Glomerular endothelial cell (primary cell): Measurements from ENCODE around the gene IGFLR1. TPM values are rescaled to one million over a fixed set of nuclear protein-coding genes. Genes with fewer than 3 reads are reported as not detected.
"Not testable (repeated sequence)": the region's sequence is repeated elsewhere in the genome, so short reads cannot be mapped to it uniquely, and the experiment has no call there.

ENCODE experiments used
- DNase-seq: peaks from one replicate; pipeline ENCODE4 v3.0.0-alpha.2; 2011; ENCODE audit warnings: low read depth, low spot score; ENCODE audit errors: extremely low read depth
- total RNA-seq: library from RNA; depleted of rRNA; stranded (reverse); fragments of >200 nt; gene quantifications from 2 replicates; pipeline ENCODE4 v1.2.3, GENCODE V29; 2015

The IGFLR1 gene
- total RNA-seq, 1 donor from 2014 or later = 3.2 TPM

DNA sequence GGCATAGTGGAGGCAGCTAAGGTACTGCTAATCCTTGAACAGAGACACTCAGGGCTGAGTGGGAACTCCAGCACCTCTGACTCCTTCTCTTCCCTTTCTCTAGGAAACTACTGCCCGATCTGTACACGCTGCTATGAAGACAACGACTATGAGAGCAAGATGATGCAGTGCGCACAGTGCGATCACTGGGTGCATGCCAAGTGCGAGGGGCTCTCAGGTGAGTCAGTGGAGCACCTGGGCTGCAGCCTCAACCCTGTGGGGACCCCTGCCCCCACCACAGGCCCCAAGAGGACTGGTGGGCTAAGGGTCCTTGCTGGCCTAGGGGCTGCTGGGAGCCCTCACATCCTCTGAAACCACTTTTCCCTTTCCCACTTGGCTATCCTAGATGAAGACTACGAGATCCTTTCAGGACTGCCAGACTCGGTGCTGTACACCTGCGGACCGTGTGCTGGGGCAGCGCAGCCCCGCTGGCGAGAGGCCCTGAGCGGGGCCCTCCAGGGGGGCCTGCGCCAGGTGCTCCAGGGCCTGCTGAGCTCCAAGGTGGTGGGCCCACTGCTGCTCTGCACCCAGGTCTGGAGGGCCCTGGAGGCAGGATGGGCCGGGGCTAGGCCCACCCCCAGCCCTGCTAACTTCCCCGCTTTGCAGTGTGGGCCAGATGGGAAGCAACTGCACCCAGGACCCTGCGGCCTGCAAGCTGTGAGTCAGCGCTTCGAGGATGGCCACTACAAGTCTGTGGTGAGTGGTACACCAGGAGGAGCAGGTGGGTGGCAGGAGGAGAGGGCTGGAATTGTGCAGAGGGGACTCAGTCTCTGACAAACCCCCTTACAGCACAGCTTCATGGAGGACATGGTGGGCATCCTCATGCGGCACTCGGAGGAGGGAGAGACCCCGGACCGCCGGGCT, 14.9 kb downstream of the IGFLR1 start:
- no peak for DNase-seq

DNA sequence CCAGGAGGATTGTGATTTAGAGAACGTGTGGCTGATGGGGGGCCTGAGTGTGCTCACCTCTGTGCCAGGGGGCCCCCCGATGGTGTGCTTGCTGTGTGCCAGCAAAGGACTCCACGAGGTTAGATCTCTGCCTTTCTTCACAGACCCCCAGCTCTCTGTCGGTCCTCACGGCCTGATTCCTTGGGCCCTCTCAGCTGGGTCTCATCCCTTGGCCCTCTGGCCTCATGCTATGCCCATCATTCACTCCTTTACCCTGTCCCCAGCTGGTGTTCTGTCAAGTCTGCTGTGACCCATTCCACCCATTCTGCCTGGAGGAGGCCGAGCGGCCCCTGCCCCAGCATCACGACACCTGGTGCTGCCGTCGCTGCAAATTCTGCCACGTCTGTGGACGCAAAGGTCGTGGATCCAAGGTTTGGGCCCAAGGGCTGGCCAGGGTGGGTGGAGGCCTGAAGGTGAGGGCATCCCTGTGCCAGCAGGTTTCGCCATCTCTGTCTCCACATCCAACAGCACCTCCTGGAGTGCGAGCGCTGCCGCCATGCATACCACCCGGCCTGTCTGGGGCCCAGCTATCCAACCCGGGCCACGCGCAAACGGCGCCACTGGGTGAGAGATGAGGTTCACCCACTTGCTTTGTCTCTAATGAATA, 16.9 kb downstream of the IGFLR1 start:
- no peak for DNase-seq

DNA sequence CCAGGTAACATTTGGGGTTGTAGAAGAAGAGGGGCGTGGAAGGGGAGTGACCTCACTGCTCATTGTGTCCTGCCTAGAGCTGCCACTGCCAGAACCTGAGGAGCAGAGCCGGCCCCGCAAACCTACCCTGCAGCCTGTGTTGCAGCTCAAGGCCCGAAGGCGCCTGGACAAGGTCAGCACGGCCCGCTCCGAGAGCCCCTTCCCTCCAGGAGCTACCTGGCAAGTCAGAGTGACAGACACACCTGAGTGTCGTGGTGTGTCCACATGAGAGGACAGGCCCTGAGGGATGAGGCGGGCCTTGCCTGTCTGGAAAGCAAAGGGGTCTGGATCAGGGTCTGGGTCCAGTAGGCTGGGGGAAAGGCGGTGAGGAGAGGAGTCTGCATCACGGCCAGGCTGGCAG, 17.7 kb downstream of the IGFLR1 start:
- DNase-seq = no peak

DNA sequence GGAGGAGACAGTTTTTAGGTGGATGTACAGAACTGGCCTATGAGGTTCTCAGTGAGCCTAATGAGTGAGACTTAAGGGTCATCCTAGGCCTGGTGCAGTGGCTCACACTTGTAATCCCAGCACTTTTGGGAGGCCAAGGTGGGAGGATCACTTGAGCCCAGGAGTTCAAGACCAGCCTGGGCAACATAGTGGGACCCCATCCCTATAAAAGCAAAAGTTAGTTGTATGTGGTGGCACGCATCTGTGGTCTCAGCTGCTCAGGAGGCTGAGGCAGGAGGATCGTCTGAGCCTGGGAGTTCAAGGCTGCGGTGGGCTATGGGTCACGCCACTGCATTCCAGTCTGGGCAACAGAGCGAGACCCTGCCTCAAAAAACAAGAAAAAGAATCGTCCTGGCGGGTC, 18.1 kb downstream of the IGFLR1 start:
- not testable (repeated sequence) for DNase-seq

DNA sequence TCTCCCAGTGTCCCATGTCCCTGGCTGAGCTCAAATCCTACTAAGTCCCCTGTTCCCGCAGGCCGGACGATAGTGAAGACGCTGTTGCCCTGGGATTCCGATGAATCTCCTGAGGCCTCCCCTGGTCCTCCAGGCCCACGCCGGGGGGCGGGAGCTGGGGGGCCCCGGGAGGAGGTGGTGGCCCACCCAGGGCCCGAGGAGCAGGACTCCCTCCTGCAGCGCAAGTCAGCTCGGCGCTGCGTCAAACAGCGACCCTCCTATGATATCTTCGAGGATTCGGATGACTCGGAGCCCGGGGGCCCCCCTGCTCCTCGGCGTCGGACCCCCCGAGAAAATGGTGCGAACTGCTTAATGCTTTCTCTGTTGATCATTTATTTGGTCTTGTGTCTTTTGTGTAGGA, 18.6 kb downstream of the IGFLR1 start:
- DNase-seq = no peak

DNA sequence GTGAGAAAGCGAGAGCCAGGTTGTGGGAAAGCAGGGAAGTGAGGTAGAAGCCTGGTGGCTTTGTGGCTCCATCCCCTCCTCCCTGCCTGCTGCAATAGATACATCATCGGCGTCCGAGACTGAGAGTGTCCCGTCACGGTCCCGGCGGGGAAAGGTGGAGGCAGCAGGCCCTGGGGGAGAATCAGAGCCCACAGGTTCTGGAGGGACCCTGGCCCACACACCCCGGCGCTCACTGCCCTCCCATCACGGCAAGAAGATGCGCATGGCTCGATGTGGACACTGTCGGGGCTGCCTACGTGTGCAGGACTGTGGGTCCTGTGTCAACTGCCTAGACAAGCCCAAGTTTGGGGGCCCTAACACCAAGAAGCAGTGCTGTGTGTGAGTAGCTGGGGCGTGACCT, 19.4 kb downstream of the IGFLR1 start:
- DNase-seq = no peak

DNA sequence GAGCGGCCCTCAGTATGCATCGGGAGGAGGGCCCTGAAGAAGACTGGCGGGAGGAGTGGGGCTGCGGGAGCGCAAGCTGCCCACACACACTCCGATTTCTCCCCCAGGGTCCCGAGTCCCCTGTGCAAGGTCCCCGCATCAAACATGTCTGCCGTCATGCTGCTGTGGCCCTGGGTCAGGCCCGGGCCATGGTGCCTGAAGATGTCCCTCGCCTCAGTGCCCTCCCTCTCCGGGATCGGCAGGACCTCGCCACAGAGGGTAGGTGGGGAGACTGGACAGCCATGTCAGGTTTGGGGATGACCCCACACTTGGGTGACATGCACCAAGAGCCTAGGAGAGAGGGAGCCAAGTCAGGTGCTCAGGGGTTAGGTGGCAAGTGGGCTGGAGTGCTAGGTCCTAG, 19.8 kb downstream of the IGFLR1 start:
- DNase-seq = no peak

DNA sequence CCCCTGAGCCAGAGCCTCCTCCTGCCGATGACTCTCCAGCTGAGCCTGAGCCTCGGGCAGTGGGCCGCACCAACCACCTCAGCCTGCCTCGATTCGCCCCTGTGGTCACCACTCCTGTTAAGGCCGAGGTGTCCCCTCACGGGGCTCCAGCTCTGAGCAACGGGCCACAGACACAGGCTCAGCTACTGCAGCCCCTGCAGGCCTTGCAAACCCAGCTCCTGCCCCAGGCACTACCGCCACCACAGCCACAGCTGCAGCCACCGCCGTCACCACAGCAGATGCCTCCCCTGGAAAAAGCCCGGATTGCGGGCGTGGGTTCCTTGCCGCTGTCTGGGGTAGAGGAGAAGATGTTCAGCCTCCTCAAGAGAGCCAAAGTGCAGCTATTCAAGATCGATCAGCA, 20.9 kb downstream of the IGFLR1 start:
- no peak for DNase-seq

DNA sequence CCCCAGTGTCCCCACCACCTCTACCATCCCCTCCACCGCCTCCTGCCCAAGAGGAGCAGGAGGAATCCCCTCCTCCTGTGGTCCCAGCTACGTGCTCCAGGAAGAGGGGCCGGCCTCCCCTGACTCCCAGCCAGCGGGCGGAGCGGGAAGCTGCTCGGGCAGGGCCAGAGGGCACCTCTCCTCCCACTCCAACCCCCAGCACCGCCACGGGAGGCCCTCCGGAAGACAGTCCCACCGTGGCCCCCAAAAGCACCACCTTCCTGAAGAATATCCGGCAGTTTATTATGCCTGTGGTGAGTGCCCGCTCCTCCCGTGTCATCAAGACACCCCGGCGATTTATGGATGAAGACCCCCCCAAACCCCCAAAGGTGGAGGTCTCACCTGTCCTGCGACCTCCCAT, 21.6 kb downstream of the IGFLR1 start:
- no peak for DNase-seq

DNA sequence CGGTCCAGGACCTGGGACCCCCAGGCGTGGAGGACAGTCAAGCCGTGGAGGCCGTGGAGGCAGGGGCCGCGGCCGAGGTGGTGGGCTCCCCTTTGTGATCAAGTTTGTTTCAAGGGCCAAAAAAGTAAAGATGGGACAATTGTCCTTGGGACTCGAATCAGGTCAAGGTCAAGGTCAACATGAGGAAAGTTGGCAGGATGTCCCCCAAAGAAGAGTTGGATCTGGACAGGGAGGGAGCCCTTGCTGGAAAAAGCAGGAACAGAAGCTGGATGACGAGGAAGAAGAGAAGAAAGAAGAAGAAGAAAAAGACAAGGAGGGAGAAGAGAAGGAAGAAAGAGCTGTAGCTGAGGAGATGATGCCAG, 22.1 kb downstream of the IGFLR1 start:
- DNase-seq = no peak

DNA sequence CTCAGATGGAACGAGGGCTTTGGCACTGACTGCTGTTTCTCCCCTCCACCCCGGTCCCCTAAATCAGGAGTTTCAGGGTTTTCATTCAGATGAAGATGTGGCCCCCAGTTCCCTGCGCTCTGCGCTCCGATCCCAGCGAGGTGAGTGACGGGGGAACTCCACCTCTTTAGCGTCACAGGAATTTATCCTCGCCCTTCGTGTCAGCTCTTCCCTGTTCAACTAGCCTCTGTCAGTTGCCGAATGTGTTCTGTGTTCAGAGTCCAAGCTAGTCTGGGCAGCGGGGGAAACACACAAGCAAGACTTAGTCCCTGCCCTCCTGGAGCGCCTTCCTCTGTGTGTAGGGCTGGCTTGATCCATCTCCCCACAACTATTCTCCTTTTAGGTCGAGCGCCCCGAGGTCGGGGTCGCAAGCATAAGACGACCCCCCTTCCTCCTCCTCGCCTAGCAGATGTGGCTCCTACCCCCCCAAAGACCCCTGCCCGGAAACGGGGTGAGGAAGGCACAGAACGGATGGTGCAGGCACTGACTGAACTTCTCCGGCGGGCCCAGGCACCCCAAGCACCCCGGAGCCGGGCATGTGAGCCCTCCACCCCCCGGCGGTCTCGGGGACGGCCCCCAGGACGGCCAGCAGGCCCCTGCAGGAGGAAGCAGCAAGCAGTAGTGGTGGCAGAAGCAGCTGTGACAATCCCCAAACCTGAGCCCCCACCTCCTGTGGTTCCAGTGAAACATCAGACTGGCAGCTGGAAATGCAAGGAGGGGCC, 22.7 kb downstream of the IGFLR1 start:
- DNase-seq = no peak

DNA sequence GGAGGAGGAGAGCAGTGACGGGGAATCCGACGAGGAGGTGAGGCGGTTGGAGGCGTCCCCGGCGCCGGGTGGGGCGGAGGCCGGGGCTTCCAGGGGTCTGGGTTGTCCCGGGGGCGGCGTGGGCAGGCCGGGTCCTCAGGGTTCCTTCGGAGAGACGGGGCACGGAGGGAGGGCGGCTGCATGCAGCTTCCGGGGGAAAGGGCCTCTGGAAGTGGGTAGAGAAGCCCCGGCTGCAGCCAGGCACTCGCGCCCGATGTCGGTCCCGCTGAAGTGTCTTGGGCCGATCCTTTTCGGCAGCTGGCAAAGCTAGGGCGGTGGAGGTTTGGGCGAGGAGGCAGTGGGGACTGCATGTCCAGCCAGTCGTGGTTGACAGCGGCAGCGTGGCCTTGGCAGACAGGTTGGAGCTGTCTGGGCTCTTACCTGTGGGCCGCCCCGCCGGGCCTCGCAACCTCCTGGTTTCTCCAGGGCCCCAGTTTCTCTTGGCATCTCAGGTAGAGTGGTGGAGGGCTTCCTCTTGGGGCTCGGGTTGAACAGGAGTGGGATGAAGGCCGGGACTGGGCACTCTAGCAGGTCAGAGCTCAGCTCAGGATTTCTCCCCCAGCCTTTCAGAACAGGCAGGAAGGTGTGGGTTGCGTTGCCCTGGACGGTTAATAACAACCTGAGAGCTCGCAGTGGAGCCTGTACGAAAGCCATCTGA, 23.8 kb downstream of the IGFLR1 start:
- no peak for DNase-seq

DNA sequence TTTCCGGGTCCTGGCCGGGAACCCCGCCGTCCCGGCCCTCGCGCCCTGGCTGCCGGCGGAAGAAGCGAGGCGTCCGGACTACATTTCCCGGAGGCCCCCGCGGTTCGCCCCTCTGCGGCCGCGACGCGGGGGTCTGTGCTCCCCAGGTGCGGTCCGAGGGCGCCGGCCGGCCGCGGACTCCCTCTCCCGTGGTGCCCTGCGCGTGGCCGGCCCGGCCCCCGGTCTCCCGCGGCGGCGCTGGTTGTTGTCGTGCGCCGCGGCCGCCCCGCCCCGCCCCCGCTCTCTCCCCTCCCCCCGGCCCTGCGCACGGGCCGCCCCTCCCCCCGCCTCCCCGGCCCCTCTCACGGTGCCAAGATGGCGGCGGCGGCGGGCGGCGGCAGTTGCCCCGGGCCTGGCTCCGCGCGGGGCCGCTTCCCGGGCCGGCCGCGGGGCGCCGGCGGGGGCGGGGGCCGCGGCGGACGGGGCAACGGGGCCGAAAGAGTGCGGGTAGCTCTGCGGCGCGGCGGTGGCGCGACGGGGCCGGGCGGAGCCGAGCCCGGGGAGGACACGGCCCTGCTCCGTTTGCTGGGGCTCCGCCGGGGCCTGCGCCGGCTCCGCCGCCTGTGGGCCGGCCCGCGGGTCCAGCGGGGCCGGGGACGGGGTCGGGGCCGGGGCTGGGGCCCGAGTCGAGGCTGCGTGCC, 24.4 kb downstream of the IGFLR1 start, which contains the start of gene KMT2B:
Gene KMT2B (plus strand): TSS at position 339 of the 680 bp plus-strand sequence. CDS start 16 bp downstream, at position 355.
- no peak for DNase-seq

DNA sequence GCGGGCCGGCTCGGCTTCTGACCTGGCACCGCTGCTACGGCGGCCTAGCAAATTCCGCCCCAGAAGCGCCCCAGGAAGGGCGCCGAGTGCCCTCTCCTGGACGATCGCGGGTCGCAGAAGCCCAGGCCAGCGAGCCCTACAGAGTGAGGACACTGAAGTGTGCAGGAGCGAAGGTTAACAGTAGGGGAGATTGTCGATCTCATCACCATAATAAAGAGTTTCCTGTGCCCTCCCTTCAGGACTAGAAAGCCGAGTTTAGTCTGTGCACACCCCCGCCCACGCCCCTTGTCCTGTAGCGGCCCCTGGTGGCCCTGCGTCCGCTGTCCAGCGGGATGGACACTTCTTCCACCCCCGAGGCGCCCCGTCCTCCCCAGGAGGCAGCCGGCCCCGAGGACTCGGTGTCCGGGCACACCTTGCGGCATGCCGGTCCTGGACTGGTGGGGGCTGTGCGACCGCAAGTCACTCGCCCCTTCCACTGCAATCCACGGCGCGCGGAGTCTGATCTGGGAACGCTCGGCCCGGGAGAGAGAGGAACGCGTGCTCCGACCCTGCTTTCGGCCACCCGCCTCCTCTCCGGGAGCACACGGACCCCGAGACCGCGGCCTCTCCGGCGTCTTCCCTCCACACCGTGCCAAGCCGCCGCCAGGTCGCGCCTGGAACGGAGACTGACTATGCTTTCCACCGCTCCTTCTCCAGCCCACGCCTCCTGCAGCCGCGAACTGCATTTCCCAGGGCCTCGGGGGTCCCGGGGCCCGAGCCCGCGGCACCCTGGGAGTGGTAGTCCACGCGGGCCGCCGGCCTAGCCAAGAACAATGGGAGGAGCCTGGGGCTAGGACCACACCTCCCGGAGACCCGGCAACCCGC, 25.2 kb downstream of the IGFLR1 start:
- DNase-seq = peak; percentile 55

DNA sequence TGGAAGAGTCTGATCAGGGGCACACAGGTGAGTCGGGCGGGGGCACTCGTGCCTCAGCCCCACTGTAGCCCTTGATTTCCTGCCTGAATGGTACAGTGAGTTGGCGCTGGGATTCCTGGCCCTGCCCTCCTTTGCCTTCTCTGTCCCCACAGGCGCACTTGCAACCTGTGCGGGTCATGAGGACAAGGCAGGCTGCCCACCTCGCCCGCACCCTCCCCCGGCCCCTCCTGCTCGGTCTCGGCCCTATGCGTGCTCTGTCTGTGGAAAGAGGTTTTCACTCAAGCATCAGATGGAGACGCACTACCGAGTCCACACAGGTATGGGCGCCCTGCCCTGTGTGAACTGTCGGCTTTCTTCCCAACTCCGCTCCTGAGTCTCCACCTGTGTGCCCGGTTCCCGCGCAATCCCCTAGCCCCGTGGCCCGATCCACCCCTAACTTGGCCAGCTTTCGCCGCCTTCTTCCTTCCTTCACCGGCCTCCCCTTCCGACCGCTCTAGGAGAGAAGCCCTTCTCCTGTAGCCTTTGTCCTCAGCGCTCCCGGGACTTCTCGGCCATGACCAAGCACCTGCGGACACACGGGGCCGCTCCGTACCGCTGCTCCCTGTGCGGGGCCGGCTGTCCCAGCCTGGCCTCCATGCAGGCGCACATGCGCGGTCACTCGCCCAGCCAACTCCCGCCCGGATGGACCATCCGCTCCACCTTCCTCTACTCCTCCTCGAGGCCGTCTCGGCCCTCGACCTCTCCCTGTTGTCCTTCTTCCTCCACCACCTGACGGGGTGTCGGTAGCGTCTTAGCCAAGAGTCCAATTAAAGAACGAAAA, 26.1 kb downstream of the IGFLR1 start:
- DNase-seq = no peak

DNA sequence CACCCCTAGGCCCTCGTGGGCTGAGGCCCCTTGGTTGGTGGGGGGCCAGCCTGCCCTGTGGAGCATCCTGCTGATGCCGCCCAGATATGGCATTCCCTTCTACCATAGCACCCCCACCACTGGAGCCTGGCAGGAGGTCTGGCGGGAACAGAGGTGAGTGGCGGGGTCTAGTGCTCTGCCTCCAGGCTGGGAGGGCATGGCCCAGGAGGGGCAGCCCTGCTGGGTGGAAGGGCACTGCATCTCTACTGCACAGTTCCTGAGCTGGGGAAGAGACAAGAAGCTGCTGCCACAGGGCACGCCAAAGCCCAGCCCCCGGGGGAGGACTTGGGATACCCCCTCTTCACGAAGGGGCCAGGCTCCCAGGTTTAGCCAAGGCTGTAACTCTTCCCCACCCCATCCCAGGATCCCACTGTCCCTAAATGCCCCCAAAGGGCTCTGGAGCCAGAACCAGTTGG, 26.9 kb downstream of the IGFLR1 start:
- DNase-seq = no peak

DNA sequence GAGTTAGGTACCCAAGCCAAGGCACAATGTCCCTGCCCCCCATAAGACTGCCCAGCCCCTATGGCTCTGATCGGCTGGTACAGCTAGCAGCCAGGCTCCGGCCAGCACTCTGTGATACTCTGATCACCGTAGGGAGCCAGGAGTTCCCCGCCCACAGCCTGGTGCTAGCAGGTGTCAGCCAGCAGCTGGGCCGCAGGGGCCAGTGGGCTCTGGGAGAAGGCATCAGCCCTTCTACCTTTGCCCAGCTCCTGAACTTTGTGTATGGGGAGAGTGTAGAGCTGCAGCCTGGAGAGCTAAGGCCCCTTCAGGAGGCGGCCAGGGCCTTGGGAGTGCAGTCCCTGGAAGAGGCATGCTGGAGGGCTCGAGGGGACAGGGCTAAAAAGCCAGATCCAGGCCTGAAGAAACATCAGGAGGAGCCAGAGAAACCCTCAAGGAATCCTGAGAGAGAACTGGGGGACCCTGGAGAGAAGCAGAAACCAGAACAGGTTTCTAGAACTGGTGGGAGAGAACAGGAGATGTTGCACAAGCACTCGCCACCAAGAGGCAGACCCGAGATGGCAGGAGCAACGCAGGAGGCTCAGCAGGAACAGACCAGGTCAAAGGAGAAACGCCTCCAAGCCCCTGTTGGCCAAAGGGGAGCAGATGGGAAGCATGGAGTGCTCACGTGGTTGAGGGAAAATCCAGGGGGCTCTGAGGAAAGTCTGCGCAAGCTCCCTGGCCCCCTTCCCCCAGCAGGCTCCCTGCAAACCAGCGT, 27.5 kb downstream of the IGFLR1 start:
- DNase-seq = no peak
